Keratinocyte (primary cell): ENCODE data around the gene EPB41L2.

Source experiments
- CTCF ChIP-seq, 3 experiments: IDR thresholded peaks in 1 of 3; conservative IDR thresholded peaks in 1 of 3; optimal IDR thresholded peaks in 1 of 3; 2 replicates in 2 of 3; 3 replicates in 1 of 3; pipeline versions ENCODE3 to v1.5.1; 2011; ENCODE audit warnings: low read length in 3 of 3, mild to moderate bottlenecking in 3 of 3, moderate library complexity in 2 of 3, control low read depth in 1 of 3, inconsistent platforms in 1 of 3; ENCODE audit not compliant: insufficient read depth in 2 of 3; ENCODE audit errors: extremely low read depth in 1 of 3
- EZH2 ChIP-seq: IDR thresholded peaks from one replicate; pipeline ENCODE4 v1.6.1; 2012; ENCODE audit warnings: inconsistent platforms, mild to moderate bottlenecking, low read length, moderate library complexity

GRCh38 chr6:130907687-130908086, 155.4 kb downstream of the EPB41L2 start:
- TF ChIP-seq CTCF (optimal IDR thresholded peaks at IDR 0.05 in 1 of 3, IDR thresholded peaks at IDR 0.05 in 1 of 3, conservative IDR thresholded peaks at IDR 0.05 in 1 of 3; ENCODE audit: extremely low read depth in 1 of 3, insufficient read depth in 2 of 3, low read length in 3 of 3) (no peak), EZH2 (no peak)
